GM19035 (cell line): ENCODE data around the gene MRPL12.
A peak's percentile ranks its signal among the peaks of the same experiment; 100 is the strongest.

Experiments used
- ATAC-seq: cut with Tn5 transposase; IDR thresholded peaks from one replicate; pipeline ENCODE4 v1.9.1; 2021; ENCODE audit not compliant: unreplicated experiment

Gene MRPL12

GRCh38 chr17:81700353-81701287, 2.5 kb upstream of the MRPL12 start:
- no peak for ATAC-seq

GRCh38 chr17:81701288-81702071, 1.7 kb upstream of the MRPL12 start:
- no peak for ATAC-seq

GRCh38 chr17:81703747-81704654, 834 bp downstream of the MRPL12 start:
- ATAC-seq = no peak

GRCh38 chr17:81705518-81706231, 2.5 kb downstream of the MRPL12 start:
- no peak for ATAC-seq

GRCh38 chr17:81706232-81706611, 3.1 kb downstream of the MRPL12 start:
- ATAC-seq = no peak

- no peak for ATAC-seq
These were observed 3.8 kb downstream of the MRPL12 start for GRCh38 chr17:81706757-81707624.

- ATAC-seq = no peak
These were observed 4.8 kb downstream of the MRPL12 start for GRCh38 chr17:81707725-81708646.

GRCh38 chr17:81708739-81709185, 5.6 kb downstream of the MRPL12 start:
- ATAC-seq = no peak

GRCh38 chr17:81710514-81711308, 7.5 kb downstream of the MRPL12 start:
- ATAC-seq = no peak

GRCh38 chr17:81711814-81712467, 8.8 kb downstream of the MRPL12 start, which contains the start of gene SLC25A10:
TSS of gene SLC25A10 (plus strand) at chr17:81712284. CDS start at chr17:81712427, 143 bp downstream.
- ATAC-seq = peak; percentile 66

GRCh38 chr17:81712468-81713003, 9.4 kb downstream of the MRPL12 start:
- peak; percentile 23 for ATAC-seq

GRCh38 chr17:81713004-81713555, 9.9 kb downstream of the MRPL12 start:
- no peak for ATAC-seq

GRCh38 chr17:81713556-81714411, 10.6 kb downstream of the MRPL12 start:
- no peak for ATAC-seq

- ATAC-seq = no peak
These were observed 11.4 kb downstream of the MRPL12 start for GRCh38 chr17:81714412-81715106.
